SU-DHL-6 (cell line): ENCODE data around the gene TBC1D5.

Experiments used
- CTCF ChIP-seq: fragments of 200-600 bp; sonication (generic); IDR thresholded peaks from one replicate; pipeline ENCODE4 v1.5.1; 2017; ENCODE audit warnings: antibody characterized with exemption, mild to moderate bottlenecking, low read length, moderate library complexity; ENCODE audit not compliant: insufficient read depth, poor library complexity, severe bottlenecking
- EZH2phosphoT487 ChIP-seq: fragments of 200-600 bp; sonication (generic), shearing (Covaris generic); conservative IDR thresholded peaks from 2 replicates; pipeline ENCODE4 v1.6.1; 2018; ENCODE audit warnings: mild to moderate bottlenecking, antibody characterized with exemption, low read length, moderate library complexity, mixed read lengths

DNA sequence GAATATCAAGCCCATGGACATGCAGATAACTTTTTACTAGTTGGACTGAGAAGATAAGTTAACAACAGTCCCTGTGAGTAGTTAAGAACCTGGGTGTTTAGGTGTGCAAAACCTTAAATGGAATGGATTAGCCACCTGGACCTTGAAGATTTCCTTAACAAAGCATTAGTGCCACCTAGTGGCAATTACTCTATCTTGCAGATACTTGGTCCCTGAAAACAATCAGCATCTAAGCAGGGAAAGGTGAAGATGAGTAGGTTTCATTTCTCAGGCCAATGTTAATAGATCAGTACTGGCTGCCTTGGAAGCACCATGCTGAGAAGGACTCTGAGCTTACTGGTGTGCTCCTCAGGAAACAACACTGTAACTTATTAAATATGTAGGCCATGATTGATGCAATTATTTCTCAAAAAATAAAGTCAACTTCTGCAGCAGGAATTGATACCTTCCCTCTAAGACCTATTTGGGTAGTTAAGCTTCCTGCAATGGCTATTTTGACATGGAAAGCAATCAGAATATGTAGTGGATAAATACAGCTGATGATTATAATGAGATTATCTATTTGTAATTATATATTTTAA, 329.4 kb downstream of the TBC1D5 start:
- TF ChIP-seq CTCF (peak; percentile 59), EZH2phosphoT487 (no peak)
